H1 (cell line): ENCODE measurements around the gene TREM1.
"Not testable (repeated sequence)": the region's sequence is repeated elsewhere in the genome, so short reads cannot be mapped to it uniquely, and the experiment has no call there.

Experiments used
- BCL11A ChIP-seq, 2 experiments: IDR thresholded peaks; one replicate each; pipeline ENCODE4 v1.6.1; 2011; ENCODE audit warnings: low read depth in 2 of 2, low read length in 2 of 2, mild to moderate bottlenecking in 2 of 2
- CEBPB ChIP-seq: IDR thresholded peaks from 2 replicates; pipeline ENCODE4 v1.6.1; 2012; ENCODE audit warnings: low read depth, low read length
- CHD2 ChIP-seq: IDR thresholded peaks from 2 replicates; pipeline ENCODE4 v1.6.1; 2012; ENCODE audit warnings: low read length, improper control_type of control experiment
- CTBP2 ChIP-seq: IDR thresholded peaks from 2 replicates; pipeline ENCODE4 v1.7.0; 2011; ENCODE audit warnings: borderline replicate concordance, mild to moderate bottlenecking, moderate library complexity, mixed read lengths, low read length; ENCODE audit not compliant: insufficient read depth, insufficient read length
- EZH2 ChIP-seq: fragments of 200-600 bp; sonication (generic); IDR thresholded peaks from 2 replicates; pipeline ENCODE4 v1.7.1; 2012; ENCODE audit warnings: low read depth, mild to moderate bottlenecking, moderate library complexity, low read length, inconsistent platforms; ENCODE audit not compliant: severe bottlenecking
- KDM5A ChIP-seq: fragments of 200-600 bp; IDR thresholded peaks from 2 replicates; pipeline ENCODE4 v1.7.1; 2012; ENCODE audit warnings: mild to moderate bottlenecking, low read length, inconsistent platforms, mixed read lengths
- POLR2A ChIP-seq, 2 experiments: IDR thresholded peaks; 1 replicate in 1 of 2; 2 replicates in 1 of 2; pipeline ENCODE4 v1.6.1; 2011; ENCODE audit warnings: low read depth in 2 of 2, low read length in 2 of 2, mild to moderate bottlenecking in 2 of 2; ENCODE audit errors: control extremely low read depth in 1 of 2
- POLR2AphosphoS5 ChIP-seq: IDR thresholded peaks from 2 replicates; pipeline ENCODE4 v1.6.1; 2011; ENCODE audit warnings: low read depth, low read length
- SIN3A ChIP-seq, 2 experiments: IDR thresholded peaks in 1 of 2; conservative IDR thresholded peaks in 1 of 2; 2 replicates each; pipeline ENCODE4 v1.6.1; 2011 to 2012; ENCODE audit warnings: low read length in 2 of 2, improper control_type of control experiment in 1 of 2, low read depth in 1 of 2, mild to moderate bottlenecking in 1 of 2
- TAF7 ChIP-seq: optimal IDR thresholded peaks from 2 replicates; pipeline ENCODE3; 2011; ENCODE audit warnings: low read depth, mild to moderate bottlenecking, inconsistent platforms, low read length, moderate library complexity, borderline replicate concordance
- TF ChIP-seq, protein P1 (sequence below), 3 experiments: IDR thresholded peaks; 1 replicate in 2 of 3; 2 replicates in 1 of 3; pipeline versions ENCODE4 v1.5.1 to v1.6.1; 2011; ENCODE audit warnings: low read length in 3 of 3, mild to moderate bottlenecking in 3 of 3, inconsistent platforms in 2 of 3, low read depth in 1 of 3, moderate library complexity in 1 of 3; ENCODE audit not compliant: insufficient read depth in 1 of 3; ENCODE audit errors: control extremely low read depth in 1 of 3
- TF ChIP-seq, protein P2 (sequence below): IDR thresholded peaks from 2 replicates; pipeline ENCODE4 v1.6.1; 2012; ENCODE audit warnings: low read length, inconsistent platforms
- TF ChIP-seq, protein P3 (sequence below): IDR thresholded peaks from 2 replicates; pipeline ENCODE4 v1.6.1; 2011; ENCODE audit warnings: low read length, improper control_type of control experiment

DNA sequence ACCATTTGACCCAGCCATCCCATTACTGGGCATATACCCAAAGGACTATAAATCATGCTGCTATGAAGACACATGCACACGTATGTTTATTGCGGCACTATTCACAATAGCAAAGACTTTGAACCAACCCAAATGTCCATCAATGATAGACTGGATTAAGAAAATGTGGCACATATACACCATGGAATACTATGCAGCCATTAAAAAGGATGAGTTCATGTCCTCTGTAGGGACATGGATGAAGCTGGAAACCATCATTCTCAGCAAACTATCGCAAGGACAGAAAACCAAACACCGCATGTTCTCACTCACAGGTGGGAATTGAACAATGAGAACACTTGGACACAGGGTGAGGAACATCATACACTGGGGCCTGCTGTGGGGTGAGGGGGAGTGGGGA is 40.0 kb downstream of the TREM1 start:
- not testable (repeated sequence) for TF ChIP-seq EZH2; CHD2; KDM5A; POLR2AphosphoS5; CEBPB; POLR2A (IDR thresholded peaks at IDR 0.05; ENCODE audit: control extremely low read depth in 1 of 2, low read depth in 2 of 2, low read length in 2 of 2); CTBP2; TAF7; BCL11A (IDR thresholded peaks at IDR 0.05; ENCODE audit: low read depth in 2 of 2, low read length in 2 of 2); SIN3A (conservative IDR thresholded peaks at IDR 0.05 in 1 of 2, IDR thresholded peaks at IDR 0.05 in 1 of 2; ENCODE audit: low read depth in 1 of 2, low read length in 2 of 2)
- TF ChIP-seq, protein P1, sequence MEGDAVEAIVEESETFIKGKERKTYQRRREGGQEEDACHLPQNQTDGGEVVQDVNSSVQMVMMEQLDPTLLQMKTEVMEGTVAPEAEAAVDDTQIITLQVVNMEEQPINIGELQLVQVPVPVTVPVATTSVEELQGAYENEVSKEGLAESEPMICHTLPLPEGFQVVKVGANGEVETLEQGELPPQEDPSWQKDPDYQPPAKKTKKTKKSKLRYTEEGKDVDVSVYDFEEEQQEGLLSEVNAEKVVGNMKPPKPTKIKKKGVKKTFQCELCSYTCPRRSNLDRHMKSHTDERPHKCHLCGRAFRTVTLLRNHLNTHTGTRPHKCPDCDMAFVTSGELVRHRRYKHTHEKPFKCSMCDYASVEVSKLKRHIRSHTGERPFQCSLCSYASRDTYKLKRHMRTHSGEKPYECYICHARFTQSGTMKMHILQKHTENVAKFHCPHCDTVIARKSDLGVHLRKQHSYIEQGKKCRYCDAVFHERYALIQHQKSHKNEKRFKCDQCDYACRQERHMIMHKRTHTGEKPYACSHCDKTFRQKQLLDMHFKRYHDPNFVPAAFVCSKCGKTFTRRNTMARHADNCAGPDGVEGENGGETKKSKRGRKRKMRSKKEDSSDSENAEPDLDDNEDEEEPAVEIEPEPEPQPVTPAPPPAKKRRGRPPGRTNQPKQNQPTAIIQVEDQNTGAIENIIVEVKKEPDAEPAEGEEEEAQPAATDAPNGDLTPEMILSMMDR (IDR thresholded peaks at IDR 0.05; ENCODE audit: control extremely low read depth in 1 of 3, insufficient read depth in 1 of 3, low read depth in 1 of 3, low read length in 3 of 3) = not testable (repeated sequence)
- TF ChIP-seq, protein P2, sequence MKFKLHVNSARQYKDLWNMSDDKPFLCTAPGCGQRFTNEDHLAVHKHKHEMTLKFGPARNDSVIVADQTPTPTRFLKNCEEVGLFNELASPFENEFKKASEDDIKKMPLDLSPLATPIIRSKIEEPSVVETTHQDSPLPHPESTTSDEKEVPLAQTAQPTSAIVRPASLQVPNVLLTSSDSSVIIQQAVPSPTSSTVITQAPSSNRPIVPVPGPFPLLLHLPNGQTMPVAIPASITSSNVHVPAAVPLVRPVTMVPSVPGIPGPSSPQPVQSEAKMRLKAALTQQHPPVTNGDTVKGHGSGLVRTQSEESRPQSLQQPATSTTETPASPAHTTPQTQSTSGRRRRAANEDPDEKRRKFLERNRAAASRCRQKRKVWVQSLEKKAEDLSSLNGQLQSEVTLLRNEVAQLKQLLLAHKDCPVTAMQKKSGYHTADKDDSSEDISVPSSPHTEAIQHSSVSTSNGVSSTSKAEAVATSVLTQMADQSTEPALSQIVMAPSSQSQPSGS = not testable (repeated sequence)
- TF ChIP-seq, protein P3, sequence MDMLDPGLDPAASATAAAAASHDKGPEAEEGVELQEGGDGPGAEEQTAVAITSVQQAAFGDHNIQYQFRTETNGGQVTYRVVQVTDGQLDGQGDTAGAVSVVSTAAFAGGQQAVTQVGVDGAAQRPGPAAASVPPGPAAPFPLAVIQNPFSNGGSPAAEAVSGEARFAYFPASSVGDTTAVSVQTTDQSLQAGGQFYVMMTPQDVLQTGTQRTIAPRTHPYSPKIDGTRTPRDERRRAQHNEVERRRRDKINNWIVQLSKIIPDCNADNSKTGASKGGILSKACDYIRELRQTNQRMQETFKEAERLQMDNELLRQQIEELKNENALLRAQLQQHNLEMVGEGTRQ = not testable (repeated sequence)
